HCT116 (cell line): Measurements from ENCODE around the gene SOBP. TPM values are rescaled to one million over a fixed set of nuclear protein-coding genes. Genes with fewer than 3 reads are reported as not detected.

Experiments used
- ATAC-seq: fragments of 200-7000 bp; cut with Tn5 transposase; 2 replicates; pipeline ENCODE4 v1.9.1; 2020; ENCODE audit warnings: mild to moderate bottlenecking, moderate library complexity
- BruUV-seq: library from RNA; stranded (reverse); fragments of 400-500 nt; replicated peaks from 2 replicates; lab custom pipeline; 2021; lab: Mats Ljungman, UMichigan
- CTCF ChIA-PET: fragments of 300-600 bp; sonication (Branson Sonifier 250); formaldehyde crosslinking; loops from one replicate; lab custom pipeline; 2021; ENCODE audit warnings: antibody characterized with exemption; lab: Charles Lee
- POLR2A ChIA-PET: fragments of 300-600, 350-600 bp; sonication (Branson Sonifier 250); formaldehyde crosslinking; loops from one replicate; lab custom pipeline; 2021; ENCODE audit warnings: antibody characterized with exemption; lab: Charles Lee
- RAD21 ChIA-PET, 2 experiments: fragments of 300-600 bp; sonication (Branson Sonifier 250); formaldehyde crosslinking; loops; one replicate each; lab custom pipeline; 2023; ENCODE audit warnings: low total read pairs in 2 of 2; ENCODE audit not compliant: uncharacterized antibody in 2 of 2, unreplicated experiment in 2 of 2, low non-redundant PET in 1 of 2; lab: Charles Lee
- DNase-seq: peaks from one replicate; pipeline ENCODE4 v3.0.0-alpha.2; 2010; ENCODE audit warnings: low read depth, low spot score
- H2AFZ ChIP-seq: fragments of 200-600 bp; shearing (Covaris generic), sonication (generic); 2 replicates; pipeline ENCODE4 v1.6.1; 2017; ENCODE audit warnings: low read depth, mixed run types, mixed read lengths, antibody characterized with exemption, low read length; ENCODE audit not compliant: poor library complexity, severe bottlenecking
- H3K27ac ChIP-seq: 2 replicates; pipeline ENCODE4 v1.5.1; 2012; ENCODE audit warnings: low read depth, low read length
- H3K27me3 ChIP-seq: fragments of 200-600 bp; sonication (generic); 2 replicates; pipeline ENCODE4 v1.6.1; 2016; ENCODE audit warnings: mixed run types, low read length, mixed read lengths; ENCODE audit not compliant: insufficient read depth
- H3K36me3 ChIP-seq, 2 experiments: fragments of 200-500 bp in 1 of 2; fragments of 200-600 bp in 1 of 2; sonication (Bioruptor generic) in 1 of 2; sonication (generic) in 1 of 2; 2 replicates each; pipeline versions ENCODE4 v1.5.1 to v1.6.1; 2014 to 2016; ENCODE audit warnings: low read length in 2 of 2, inconsistent platforms in 1 of 2, mixed read lengths in 1 of 2, mixed run types in 1 of 2; ENCODE audit not compliant: insufficient read depth in 2 of 2, control insufficient read depth in 1 of 2
- H3K4me1 ChIP-seq, 2 experiments: fragments of 200-600 bp in 1 of 2; sonication (generic) in 1 of 2; 2 replicates each; pipeline versions ENCODE4 v1.5.1 to v1.6.1; 2012 to 2017; ENCODE audit warnings: low read length in 2 of 2, inconsistent platforms in 1 of 2, mild to moderate bottlenecking in 1 of 2, mixed read lengths in 1 of 2, mixed run types in 1 of 2, moderate library complexity in 1 of 2; ENCODE audit not compliant: insufficient read depth in 2 of 2, control insufficient read depth in 1 of 2
- H3K4me2 ChIP-seq: fragments of 200-600 bp; sonication (generic); 2 replicates; pipeline ENCODE4 v1.6.1; 2017; ENCODE audit warnings: mixed run types, low read length, mixed read lengths
- H3K4me3 ChIP-seq, 2 experiments: fragments of 200-600 bp in 1 of 2; sonication (generic) in 1 of 2; replicated peaks in 1 of 2; 2 replicates each; pipeline ENCODE4 v1.5.1; 2011 to 2016; ENCODE audit warnings: low read length in 2 of 2, control low read depth in 1 of 2, low read depth in 1 of 2, mild to moderate bottlenecking in 1 of 2, mixed read lengths in 1 of 2, mixed run types in 1 of 2
- H3K79me2 ChIP-seq: fragments of 200-600 bp; sonication (generic); 2 replicates; pipeline ENCODE4 v1.6.1; 2017; ENCODE audit warnings: mild to moderate bottlenecking, mixed run types, low read length, moderate library complexity, mixed read lengths; ENCODE audit not compliant: insufficient read depth
- H3K9ac ChIP-seq: fragments of 200-600 bp; sonication (generic); 2 replicates; pipeline ENCODE4 v1.6.1; 2016; ENCODE audit warnings: low read length, mixed read lengths
- H3K9me2 ChIP-seq: fragments of 200-600 bp; sonication (generic), shearing (Covaris generic); 2 replicates; pipeline ENCODE4 v1.6.1; 2017; ENCODE audit warnings: mixed run types, mild to moderate bottlenecking, moderate library complexity; ENCODE audit not compliant: insufficient read depth
- H3K9me3 ChIP-seq, 2 experiments: fragments of 200-500 bp in 1 of 2; fragments of 200-600 bp in 1 of 2; sonication (Bioruptor generic) in 1 of 2; sonication (generic) in 1 of 2; 2 replicates each; pipeline ENCODE4 v1.6.1; 2014 to 2017; ENCODE audit warnings: low read length in 2 of 2, mixed read lengths in 2 of 2, inconsistent platforms in 1 of 2, low read depth in 1 of 2, mild to moderate bottlenecking in 1 of 2, mixed run types in 1 of 2, moderate library complexity in 1 of 2; ENCODE audit not compliant: control insufficient read depth in 1 of 2, insufficient read depth in 1 of 2
- H4K20me1 ChIP-seq: fragments of 200-600 bp; sonication (generic), shearing (Covaris generic); 2 replicates; pipeline ENCODE4 v1.6.1; 2017; ENCODE audit warnings: mixed run types, mild to moderate bottlenecking, moderate library complexity; ENCODE audit not compliant: insufficient read depth
- CEBPB ChIP-seq: IDR thresholded peaks from 2 replicates; pipeline ENCODE4 v1.6.1; 2012; ENCODE audit warnings: low read depth
- EGR1 ChIP-seq: IDR thresholded peaks from 2 replicates; pipeline ENCODE4 v1.6.1; 2012; ENCODE audit warnings: low read depth
- EZH2phosphoT487 ChIP-seq: fragments of 200-600 bp; IDR thresholded peaks from 2 replicates; pipeline ENCODE4 v1.6.1; 2018; ENCODE audit warnings: antibody characterized with exemption, borderline replicate concordance
- SRF ChIP-seq: IDR thresholded peaks from 2 replicates; pipeline ENCODE4 v1.6.1; 2012; ENCODE audit warnings: low read depth
- ZFX ChIP-seq: fragments of 450-650 bp; IDR thresholded peaks from 2 replicates; pipeline ENCODE4 v1.6.1; 2017
- intact Hi-C: fragments of 100-400 bp; cut with micrococcal nuclease; formaldehyde crosslinking; loops from 2 replicates; pipeline ENCODE4 v1.10.0; 2022
- total RNA-seq: library from RNA; stranded (reverse); gene quantifications from one replicate; pipeline ENCODE4 v1.2.1, GENCODE V29; 2021; ENCODE audit not compliant: unreplicated experiment

SOBP gene
- total RNA-seq, 1 experiment from 2014 or later = 2.6 TPM

GRCh38 chr6:107564589-107564951 is 74.7 kb downstream of the SOBP start:
- Histone ChIP-seq H4K20me1 (no peaks in the 10 kb centered on the region), H3K27me3 (no peaks in the 10 kb centered on the region), H3K27ac (no peak overlapping the region), H3K36me3 (no peaks in the 10 kb centered on the region)
- BruUV-seq = no TSS peak
- no peak for TF ChIP-seq CEBPB
- no peak for TF ChIP-seq ZFX
- TF ChIP-seq EZH2phosphoT487 = no peak
- TF ChIP-seq, all 23 proteins: peak for 0
- intact Hi-C loops = no loop called here
- no peaks in the 10 kb centered on the region for H3K4me1 ChIP-seq
- DNase-seq (no peak), ATAC-seq (no peak)
- CTCF ChIA-PET = no interaction called here
- no peaks in the 10 kb centered on the region for H3K9me3 ChIP-seq
- no peak overlapping the region for H3K4me2 ChIP-seq
- RAD21 ChIA-PET = no interaction called here
- no peaks in the 10 kb centered on the region for H3K79me2 ChIP-seq
- H3K9me2 ChIP-seq = no peaks in the 10 kb centered on the region
- POLR2A ChIA-PET = no interaction called here
- no peak overlapping the region for H3K4me3 ChIP-seq
- H2AFZ ChIP-seq = no peak overlapping the region
- H3K9ac ChIP-seq = no peak overlapping the region

- no peak for DNase-seq
- Histone ChIP-seq H2AFZ (no peak overlapping the region), H3K4me1 (no peaks in the 10 kb centered on the region), H3K9me3 (no peaks in the 10 kb centered on the region), H3K4me3 (no peak overlapping the region), H3K9me2 (no peaks in the 10 kb centered on the region), H3K36me3 (no peaks in the 10 kb centered on the region), H3K79me2 (no peaks in the 10 kb centered on the region), H3K27me3 (no peaks in the 10 kb centered on the region), H3K9ac (no peak overlapping the region), H3K4me2 (no peak overlapping the region), H3K27ac (no peak overlapping the region), H4K20me1 (no peaks in the 10 kb centered on the region)
- ATAC-seq = no peak
- CTCF ChIA-PET = no interaction called here
- TF ChIP-seq SRF = no peak
- TF ChIP-seq EGR1 = no peak
- intact Hi-C loops = no loop called here
- no TSS peak for BruUV-seq
- RAD21 ChIA-PET = no interaction called here
- POLR2A ChIA-PET = no interaction called here
Measured at GRCh38 chr6:107565165-107565723, 75.3 kb downstream of the SOBP start.
